Nephron progenitor cell (in vitro differentiated cells): ENCODE results near the gene SSTR4.

Experiments used
- DNase-seq: peaks from one replicate; pipeline ENCODE4 v3.0.0; 2021
- H3K27ac Mint-ChIP-seq: 2 replicates; pipeline ENCODE4 v1.8.0; 2021; ENCODE audit warnings: mild to moderate bottlenecking, moderate library complexity, mixed read lengths
- H3K27me3 Mint-ChIP-seq: 2 replicates; pipeline ENCODE4 v1.8.0; 2021; ENCODE audit warnings: mild to moderate bottlenecking, low read depth, mixed read lengths; ENCODE audit not compliant: poor library complexity
- H3K36me3 Mint-ChIP-seq: 2 replicates; pipeline ENCODE4 v1.8.0; 2021; ENCODE audit warnings: low read depth, mixed read lengths
- H3K4me1 Mint-ChIP-seq: 2 replicates; pipeline ENCODE4 v1.8.0; 2021; ENCODE audit warnings: mixed read lengths
- H3K4me3 Mint-ChIP-seq: 2 replicates; pipeline ENCODE4 v1.8.0; 2021; ENCODE audit warnings: mild to moderate bottlenecking, moderate library complexity, mixed read lengths
- H3K9me3 Mint-ChIP-seq: 2 replicates; pipeline ENCODE4 v1.8.0; 2021; ENCODE audit warnings: mild to moderate bottlenecking, moderate library complexity, mixed read lengths
- CTCF ChIP-seq: fragments of 200-600 bp; sonication (generic); IDR thresholded peaks from 2 replicates; pipeline ENCODE4 v1.5.0; 2021; ENCODE audit warnings: antibody characterized with exemption

The SSTR4 gene

DNA sequence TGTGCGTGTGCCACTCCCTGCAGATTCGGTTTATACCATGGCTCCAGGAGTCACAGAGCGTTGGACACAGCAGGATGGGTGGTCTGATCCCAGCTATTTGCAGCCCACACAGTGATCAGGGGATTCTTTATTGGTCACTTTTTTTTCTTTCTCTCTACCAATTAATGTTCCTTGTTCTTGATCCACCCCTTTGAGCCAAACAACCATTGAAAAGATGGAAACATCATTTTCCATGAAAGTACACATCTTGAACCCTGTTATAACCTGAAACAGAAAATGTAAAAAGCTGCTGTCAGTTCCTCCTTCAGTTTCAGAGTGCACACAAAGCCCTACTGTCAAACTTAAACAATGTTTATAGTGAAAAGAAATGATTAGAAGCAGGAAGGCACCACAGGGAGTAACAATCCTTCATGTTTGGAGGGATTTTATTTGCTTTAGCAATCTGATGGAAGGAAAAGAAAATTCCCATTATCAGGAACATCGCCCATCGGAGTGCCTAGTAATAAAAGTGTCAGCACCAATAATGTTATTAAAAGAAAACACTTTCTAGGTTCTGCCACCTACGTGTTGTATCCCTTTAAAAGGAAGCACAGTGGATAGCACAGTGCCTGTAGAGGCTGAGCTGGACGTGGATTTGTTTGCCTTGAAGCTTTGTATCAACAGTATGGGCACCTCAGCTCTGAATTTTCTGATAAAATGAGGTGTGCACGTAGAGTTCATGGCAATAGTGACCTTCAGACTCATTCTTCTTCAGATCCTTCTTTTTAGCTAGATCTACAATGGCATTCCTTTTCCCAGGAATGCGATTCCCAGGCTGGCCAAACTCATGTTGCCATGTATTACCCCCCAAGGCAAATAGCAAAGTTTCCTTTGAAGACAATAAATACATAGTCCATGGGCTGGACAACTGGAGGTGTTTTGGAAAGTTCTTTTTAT lies 30.4 kb downstream of the SSTR4 start:
- Mint-ChIP-seq H3K27ac (no peak overlapping the region), H3K27me3 (peaks cover 10% of the 10 kb centered on the region), H3K4me3 (no peak overlapping the region), H3K36me3 (no peaks in the 10 kb centered on the region), H3K9me3 (no peaks in the 10 kb centered on the region), H3K4me1 (no peaks in the 10 kb centered on the region)
- TF ChIP-seq CTCF = no peak
- DNase-seq = no peak

GRCh38 chr20:23066772-23067171 lies 31.7 kb downstream of the SSTR4 start:
- no peaks in the 10 kb centered on the region for H3K36me3 Mint-ChIP-seq
- TF ChIP-seq CTCF = no peak

GRCh38 chr20:23068283-23068682 lies 33.2 kb downstream of the SSTR4 start:
- H3K4me3 Mint-ChIP-seq = no peak overlapping the region
- H3K36me3 Mint-ChIP-seq = no peaks in the 10 kb centered on the region
- no peaks in the 10 kb centered on the region for H3K9me3 Mint-ChIP-seq
- H3K27me3 Mint-ChIP-seq = peaks cover 8% of the 10 kb centered on the region
- no peak for TF ChIP-seq CTCF
- no peak for DNase-seq
- peaks cover 13% of the 10 kb centered on the region for H3K4me1 Mint-ChIP-seq
- no peak overlapping the region for H3K27ac Mint-ChIP-seq

More at GRCh38 chr20:23066772-23067171, 31.7 kb downstream of the SSTR4 start:
- DNase-seq = no peak
- H3K27ac Mint-ChIP-seq = no peak overlapping the region
- H3K4me3 Mint-ChIP-seq = no peak overlapping the region
- H3K9me3 Mint-ChIP-seq = no peaks in the 10 kb centered on the region
- peaks cover under 1% of the 10 kb centered on the region for H3K4me1 Mint-ChIP-seq
- H3K27me3 Mint-ChIP-seq = peaks cover 8% of the 10 kb centered on the region

- Mint-ChIP-seq H3K9me3 (no peaks in the 10 kb centered on the region), H3K27ac (no peak overlapping the region), H3K4me1 (peaks cover 13% of the 10 kb centered on the region), H3K4me3 (no peak overlapping the region), H3K36me3 (no peaks in the 10 kb centered on the region), H3K27me3 (peaks cover 8% of the 10 kb centered on the region)
- DNase-seq = no peak
- no peak for TF ChIP-seq CTCF
These were observed 34.0 kb downstream of the SSTR4 start for GRCh38 chr20:23069108-23069507.

- TF ChIP-seq CTCF = no peak
- peaks cover 13% of the 10 kb centered on the region for H3K4me1 Mint-ChIP-seq
- peaks cover 12% of the 10 kb centered on the region for H3K27me3 Mint-ChIP-seq
These were observed 36.3 kb downstream of the SSTR4 start for GRCh38 chr20:23071398-23071797.

GRCh38 chr20:23071996-23072395 lies 36.9 kb downstream of the SSTR4 start:
- no peak overlapping the region for H3K27ac Mint-ChIP-seq
- H3K27me3 Mint-ChIP-seq = peaks cover 8% of the 10 kb centered on the region
- H3K4me3 Mint-ChIP-seq = no peak overlapping the region
- H3K9me3 Mint-ChIP-seq = no peaks in the 10 kb centered on the region
- TF ChIP-seq CTCF = no peak
- H3K4me1 Mint-ChIP-seq = peaks cover 13% of the 10 kb centered on the region
- H3K36me3 Mint-ChIP-seq = no peaks in the 10 kb centered on the region
- DNase-seq = no peak

More at GRCh38 chr20:23071398-23071797, 36.3 kb downstream of the SSTR4 start:
- H3K9me3 Mint-ChIP-seq = no peaks in the 10 kb centered on the region
- no peaks in the 10 kb centered on the region for H3K36me3 Mint-ChIP-seq
- DNase-seq = no peak
- H3K27ac Mint-ChIP-seq = no peak overlapping the region
- H3K4me3 Mint-ChIP-seq = no peak overlapping the region
